ENCODE measurements around the gene PRSS50. TPM values are rescaled to one million over a fixed set of nuclear protein-coding genes. Genes with fewer than 3 reads are reported as not detected.

Gene PRSS50
- polyA plus RNA-seq, 1 of the 3 experiments (the other 2 are of a cell fraction): not detected

- TF ChIP-seq, protein P1, sequence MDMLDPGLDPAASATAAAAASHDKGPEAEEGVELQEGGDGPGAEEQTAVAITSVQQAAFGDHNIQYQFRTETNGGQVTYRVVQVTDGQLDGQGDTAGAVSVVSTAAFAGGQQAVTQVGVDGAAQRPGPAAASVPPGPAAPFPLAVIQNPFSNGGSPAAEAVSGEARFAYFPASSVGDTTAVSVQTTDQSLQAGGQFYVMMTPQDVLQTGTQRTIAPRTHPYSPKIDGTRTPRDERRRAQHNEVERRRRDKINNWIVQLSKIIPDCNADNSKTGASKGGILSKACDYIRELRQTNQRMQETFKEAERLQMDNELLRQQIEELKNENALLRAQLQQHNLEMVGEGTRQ (IDR thresholded peaks at IDR 0.05; ENCODE audit: borderline replicate concordance, low read depth, low read length): no peak
- TF ChIP-seq YY1 (IDR thresholded peaks at IDR 0.05; ENCODE audit: low read depth) (no peak), EP300 (IDR thresholded peaks at IDR 0.05; ENCODE audit: borderline replicate concordance in 1 of 2, low read depth in 1 of 2, low read length in 1 of 2) (no peak), TCF12 (IDR thresholded peaks at IDR 0.05) (no peak)
Measured at GRCh38 chr3:46712191-46713049, 5.2 kb downstream of the PRSS50 start (continued).

DNA sequence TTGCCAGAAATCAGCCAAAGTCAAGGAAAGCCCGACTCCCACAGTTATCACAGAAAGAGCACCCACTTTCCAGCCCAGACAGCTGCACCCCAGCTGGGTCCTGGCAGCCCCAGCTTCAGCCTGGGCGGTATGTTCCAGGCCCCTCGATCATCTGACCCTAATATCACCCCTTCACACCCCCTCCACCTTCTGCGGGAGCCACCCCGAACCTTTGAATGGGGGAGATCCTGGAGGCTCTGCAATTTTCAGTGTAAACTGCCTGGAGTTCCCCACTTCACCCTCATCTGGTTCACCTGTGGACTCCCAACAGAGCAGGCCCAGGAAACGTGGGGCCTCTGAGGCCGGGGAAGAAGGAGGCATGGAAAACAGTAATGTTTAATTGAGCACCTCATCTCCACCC lies 5.9 kb downstream of the PRSS50 start:
- Histone ChIP-seq H3K27me3 (ENCODE audit: insufficient read depth) (no peaks in the 10 kb centered on the region), H3K4me3 (ENCODE audit: low read depth in 2 of 2, low read length in 1 of 2) (no peak overlapping the region), H3K9ac (no peak overlapping the region), H3F3A (replicated peaks; ENCODE audit: insufficient read depth) (no peaks in the 10 kb centered on the region), H3K4me1 (ENCODE audit: control insufficient read depth in 1 of 2, insufficient read depth in 2 of 2, low read depth in 1 of 2, low read length in 1 of 2) (no peaks in the 10 kb centered on the region; a peak in 1 of 4 replicates), H2AFZ (ENCODE audit: low read depth) (no peak overlapping the region), H3K9me2 (no peaks in the 10 kb centered on the region), H4K20me1 (ENCODE audit: insufficient read depth) (no peaks in the 10 kb centered on the region), H3K36me3 (replicated peaks in 1 of 2; ENCODE audit: control insufficient read depth in 1 of 2, insufficient read depth in 2 of 2, low read length in 1 of 2) (no peaks in the 10 kb centered on the region), H3K79me2 (ENCODE audit: insufficient read depth) (no peaks in the 10 kb centered on the region), H3K27ac (ENCODE audit: low read depth in 2 of 2, low read length in 1 of 2) (no peak overlapping the region), H3K4me2 (no peak overlapping the region), H3K9me3 (no peaks in the 10 kb centered on the region)
- DNase-seq: no peak
- no peak for TF ChIP-seq SIN3A (IDR thresholded peaks at IDR 0.05; ENCODE audit: borderline replicate concordance, low read depth, low read length)
- TF ChIP-seq NFIC (IDR thresholded peaks at IDR 0.05; ENCODE audit: borderline replicate concordance): no peak
- no peak for TF ChIP-seq TCF12 (IDR thresholded peaks at IDR 0.05)
- TF ChIP-seq EZH2phosphoT487 (IDR thresholded peaks at IDR 0.05; ENCODE audit: borderline replicate concordance, low read depth): no peak
- ChIA-PET CTCF (interaction anchor here (1.1 to 2.6 kb wide), 3 partner anchors 134 to 198 kb away, joined by 4 to 10 read pairs (median 9); no protein-coding TSS in a partner anchor), POLR2A (no interaction called here)
- WGBS (ENCODE audit: low lambda C conversion rate): 66% methylated on average over 6 of the region's 7 CpGs

DNA sequence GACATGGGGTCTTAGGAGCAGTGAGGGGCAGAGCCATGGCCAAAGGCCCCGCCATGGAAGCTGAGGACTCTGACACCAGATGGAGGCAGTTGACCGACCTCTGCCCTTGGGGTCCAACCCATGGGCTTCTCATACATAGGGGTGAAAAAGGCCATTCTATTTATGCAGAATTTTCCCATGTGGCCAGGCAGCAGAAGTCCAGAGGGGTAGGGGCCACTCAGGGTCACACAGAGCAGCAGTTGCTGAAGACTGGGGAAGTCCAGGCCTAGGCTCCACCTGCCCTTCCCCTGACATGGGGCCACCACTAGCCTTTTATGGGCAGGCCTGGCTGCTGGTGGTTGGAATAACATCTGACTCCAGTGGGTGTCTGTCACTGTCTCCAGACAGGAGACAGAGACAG lies 6.4 kb downstream of the PRSS50 start:
- 50% methylated on average over 2 of the region's 2 CpGs for WGBS (ENCODE audit: low lambda C conversion rate)
- CTCF ChIA-PET: interaction anchor here (1.2 to 2.6 kb wide), 4 partner anchors 9 to 198 kb away, joined by 5 to 11 read pairs (median 10); no protein-coding TSS in a partner anchor
- Histone ChIP-seq H2AFZ (ENCODE audit: low read depth) (no peak overlapping the region), H3K36me3 (replicated peaks in 1 of 2; ENCODE audit: control insufficient read depth in 1 of 2, insufficient read depth in 2 of 2, low read length in 1 of 2) (no peaks in the 10 kb centered on the region), H3K79me2 (ENCODE audit: insufficient read depth) (no peaks in the 10 kb centered on the region), H3K4me3 (ENCODE audit: low read depth in 2 of 2, low read length in 1 of 2) (no peak overlapping the region), H3K9ac (no peak overlapping the region), H3K9me3 (no peaks in the 10 kb centered on the region), H3K4me1 (ENCODE audit: control insufficient read depth in 1 of 2, insufficient read depth in 2 of 2, low read depth in 1 of 2, low read length in 1 of 2) (no peaks in the 10 kb centered on the region; a peak in 1 of 4 replicates), H3K9me2 (no peaks in the 10 kb centered on the region), H3K27ac (ENCODE audit: low read depth in 2 of 2, low read length in 1 of 2) (no peak overlapping the region), H3K4me2 (no peak overlapping the region), H3K27me3 (ENCODE audit: insufficient read depth) (no peaks in the 10 kb centered on the region), H3F3A (replicated peaks; ENCODE audit: insufficient read depth) (no peaks in the 10 kb centered on the region), H4K20me1 (ENCODE audit: insufficient read depth) (no peaks in the 10 kb centered on the region)
- POLR2A ChIA-PET: no interaction called here
- no peak for DNase-seq
- TF ChIP-seq MEF2A (IDR thresholded peaks at IDR 0.05; ENCODE audit: borderline replicate concordance, low read depth) (no peak), JUND (IDR thresholded peaks at IDR 0.05) (no peak)
- TF ChIP-seq, protein P2, sequence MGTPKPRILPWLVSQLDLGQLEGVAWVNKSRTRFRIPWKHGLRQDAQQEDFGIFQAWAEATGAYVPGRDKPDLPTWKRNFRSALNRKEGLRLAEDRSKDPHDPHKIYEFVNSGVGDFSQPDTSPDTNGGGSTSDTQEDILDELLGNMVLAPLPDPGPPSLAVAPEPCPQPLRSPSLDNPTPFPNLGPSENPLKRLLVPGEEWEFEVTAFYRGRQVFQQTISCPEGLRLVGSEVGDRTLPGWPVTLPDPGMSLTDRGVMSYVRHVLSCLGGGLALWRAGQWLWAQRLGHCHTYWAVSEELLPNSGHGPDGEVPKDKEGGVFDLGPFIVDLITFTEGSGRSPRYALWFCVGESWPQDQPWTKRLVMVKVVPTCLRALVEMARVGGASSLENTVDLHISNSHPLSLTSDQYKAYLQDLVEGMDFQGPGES (IDR thresholded peaks at IDR 0.05; ENCODE audit: low read depth, low read length): no peak
